GM04503 (cell line): ENCODE data around the gene MCOLN1.

Source experiments
- DNase-seq: peaks from one replicate; pipeline ENCODE4 v3.0.0-alpha.2; 2012; ENCODE audit warnings: low read depth

MCOLN1 gene

DNA sequence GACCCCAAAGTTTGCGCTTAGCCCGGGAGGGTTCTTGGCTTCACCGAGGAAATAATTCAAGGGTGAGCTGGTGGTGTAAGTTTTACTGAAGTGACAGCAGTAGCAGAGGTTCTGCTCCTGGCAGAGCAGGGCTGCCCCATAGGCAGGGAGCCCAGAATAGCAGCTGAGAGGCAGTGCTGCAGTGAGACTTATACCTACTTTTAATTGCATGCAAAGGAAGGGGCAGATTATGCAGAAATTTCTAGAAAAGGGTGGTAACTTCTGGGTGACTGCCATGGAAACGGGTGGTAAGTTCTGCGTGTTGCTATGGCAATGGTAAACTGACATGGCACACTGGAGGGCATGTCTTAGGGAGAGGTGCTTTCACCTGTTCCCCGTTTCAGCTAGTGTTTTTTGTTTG is 55.7 kb downstream of the MCOLN1 start:
- no peak for DNase-seq

DNA sequence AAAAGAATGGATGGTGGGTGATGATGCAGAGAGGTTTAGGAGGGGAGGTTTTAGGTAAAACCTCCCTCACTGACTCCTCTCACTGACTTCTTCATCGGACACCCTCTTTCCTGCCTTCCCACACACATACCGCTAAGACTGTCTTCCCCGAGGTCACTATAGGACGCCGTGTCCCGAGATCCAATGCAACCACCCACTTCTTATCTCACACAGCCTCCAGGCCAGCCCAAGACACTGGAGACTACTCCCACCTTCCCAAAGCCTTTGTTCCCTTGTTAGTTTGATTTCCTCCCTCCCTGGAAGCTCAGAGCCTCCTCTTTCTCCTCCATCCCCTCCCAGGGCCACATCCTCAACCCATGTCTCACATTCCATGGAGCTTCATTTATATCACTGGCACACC is 56.8 kb downstream of the MCOLN1 start:
- DNase-seq = no peak

DNA sequence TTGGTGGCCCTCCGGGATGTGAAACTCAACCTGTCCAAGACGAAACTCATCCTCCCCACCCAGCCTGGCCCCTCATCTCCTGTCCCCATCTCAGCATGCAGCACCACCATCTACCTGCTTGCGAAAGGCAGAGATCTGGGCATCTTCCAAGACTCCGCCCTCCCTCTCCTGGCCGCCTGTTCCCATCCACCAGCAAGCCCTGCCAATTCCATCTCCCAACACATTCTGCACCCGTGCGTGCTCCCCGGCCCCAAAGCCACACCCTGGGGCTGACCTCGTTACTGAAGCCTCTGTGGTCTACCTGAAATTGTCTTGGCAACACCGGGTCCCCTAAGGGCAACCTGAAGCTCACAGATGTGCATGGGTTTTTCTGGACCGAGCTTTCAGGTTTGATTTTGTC is 60.0 kb downstream of the MCOLN1 start:
- no peak for DNase-seq
